ENCODE data around the gene ING4.

The ING4 gene

DNA sequence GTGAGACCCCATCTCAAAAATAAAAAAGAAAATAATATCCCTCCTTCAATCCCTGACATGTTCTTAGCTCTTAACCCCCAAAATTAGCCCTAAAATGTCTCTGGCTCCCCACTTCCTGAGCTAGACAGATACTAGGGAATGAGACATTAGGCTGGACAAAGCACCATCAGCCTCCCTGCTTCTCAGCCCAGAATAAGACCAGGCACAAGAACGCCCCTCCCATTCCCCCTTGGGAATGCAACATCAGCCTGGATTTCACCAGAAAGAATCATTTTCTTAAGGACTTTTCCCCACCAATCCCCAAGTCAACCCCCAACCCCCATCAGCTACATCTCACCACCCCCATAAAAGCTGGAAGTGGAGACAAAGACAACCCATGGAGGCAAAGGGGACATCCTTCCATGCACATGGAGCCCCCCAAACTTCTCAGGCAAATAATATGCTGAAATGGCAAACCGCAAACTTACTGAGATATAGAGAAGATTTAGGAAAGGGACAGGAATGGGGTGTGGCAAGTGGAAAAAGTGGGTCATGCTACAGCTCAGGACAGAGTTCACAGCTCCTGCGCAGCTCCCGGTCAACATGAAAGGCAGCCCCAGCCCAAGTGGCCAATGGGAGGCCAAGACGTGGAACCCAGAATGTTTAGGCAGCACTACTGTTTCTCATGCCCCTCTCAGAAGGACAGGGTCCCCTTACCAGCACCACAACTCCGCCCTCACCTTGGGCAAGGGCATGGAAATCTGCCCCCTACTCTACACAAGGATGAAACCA lies 58.5 kb downstream of the ING4 start:
- Histone ChIP-seq H2AFZ (ENCODE audit: low read depth) (no peak overlapping the region), H3K27me3 (ENCODE audit: insufficient read depth, low read depth) (no peaks in the 10 kb centered on the region), H3K79me2 (ENCODE audit: insufficient read depth, low read depth) (peaks cover 51% of the 10 kb centered on the region), H3K36me3 (ENCODE audit: insufficient read depth) (peaks cover 5% of the 10 kb centered on the region; the same call in 1 of the 2 replicates), H3K4me2 (peak overlapping the region; percentile 96), H3K4me3 (IDR thresholded peaks at IDR 0.05; ENCODE audit: insufficient read depth, low read depth, low read length) (no peak overlapping the region), H4K20me1 (ENCODE audit: insufficient read depth) (peaks cover 13% of the 10 kb centered on the region), H3K9ac (no peak overlapping the region), H3K27ac (no peak overlapping the region), H3K4me1 (ENCODE audit: low read depth, poor library complexity, severe bottlenecking) (peaks cover 38% of the 10 kb centered on the region)
- TF ChIP-seq, protein P1, sequence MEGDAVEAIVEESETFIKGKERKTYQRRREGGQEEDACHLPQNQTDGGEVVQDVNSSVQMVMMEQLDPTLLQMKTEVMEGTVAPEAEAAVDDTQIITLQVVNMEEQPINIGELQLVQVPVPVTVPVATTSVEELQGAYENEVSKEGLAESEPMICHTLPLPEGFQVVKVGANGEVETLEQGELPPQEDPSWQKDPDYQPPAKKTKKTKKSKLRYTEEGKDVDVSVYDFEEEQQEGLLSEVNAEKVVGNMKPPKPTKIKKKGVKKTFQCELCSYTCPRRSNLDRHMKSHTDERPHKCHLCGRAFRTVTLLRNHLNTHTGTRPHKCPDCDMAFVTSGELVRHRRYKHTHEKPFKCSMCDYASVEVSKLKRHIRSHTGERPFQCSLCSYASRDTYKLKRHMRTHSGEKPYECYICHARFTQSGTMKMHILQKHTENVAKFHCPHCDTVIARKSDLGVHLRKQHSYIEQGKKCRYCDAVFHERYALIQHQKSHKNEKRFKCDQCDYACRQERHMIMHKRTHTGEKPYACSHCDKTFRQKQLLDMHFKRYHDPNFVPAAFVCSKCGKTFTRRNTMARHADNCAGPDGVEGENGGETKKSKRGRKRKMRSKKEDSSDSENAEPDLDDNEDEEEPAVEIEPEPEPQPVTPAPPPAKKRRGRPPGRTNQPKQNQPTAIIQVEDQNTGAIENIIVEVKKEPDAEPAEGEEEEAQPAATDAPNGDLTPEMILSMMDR (conservative IDR thresholded peaks at IDR 0.05; ENCODE audit: low read depth, low read length) = no peak

DNA sequence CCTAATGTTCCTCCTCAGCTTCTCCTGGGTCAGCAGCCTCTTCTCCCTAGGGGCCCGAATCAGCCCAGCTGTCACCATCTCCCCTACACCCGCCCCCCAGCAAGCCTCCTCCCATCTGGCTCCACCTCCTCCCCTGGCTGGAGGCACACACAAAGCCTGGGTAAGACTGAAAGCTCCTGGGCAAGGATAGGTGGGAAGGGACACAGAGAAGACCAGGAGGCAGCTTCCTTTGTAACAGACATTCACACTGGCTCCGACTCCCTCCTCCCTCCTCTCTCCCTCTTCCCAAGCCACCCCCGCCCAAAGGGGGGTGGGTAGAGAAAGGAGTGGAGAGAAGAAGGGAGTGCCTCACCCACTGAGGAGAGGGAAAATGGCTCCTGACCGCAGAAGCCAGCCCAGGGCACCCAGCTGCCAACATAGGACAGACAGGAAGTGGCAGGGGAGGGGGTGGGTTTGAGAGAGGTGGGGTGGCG lies 59.8 kb downstream of the ING4 start:
- Histone ChIP-seq H3K4me1 (ENCODE audit: low read depth, poor library complexity, severe bottlenecking) (peaks cover 31% of the 10 kb centered on the region), H3K9ac (no peak overlapping the region), H3K27ac (no peak overlapping the region), H2AFZ (ENCODE audit: low read depth) (no peak overlapping the region), H4K20me1 (ENCODE audit: insufficient read depth) (peaks cover 13% of the 10 kb centered on the region), H3K4me2 (peak overlapping the region; percentile 47), H3K79me2 (ENCODE audit: insufficient read depth, low read depth) (peaks cover 51% of the 10 kb centered on the region), H3K27me3 (ENCODE audit: insufficient read depth, low read depth) (no peaks in the 10 kb centered on the region), H3K36me3 (ENCODE audit: insufficient read depth) (peaks cover 5% of the 10 kb centered on the region; the same call in 1 of the 2 replicates), H3K4me3 (IDR thresholded peaks at IDR 0.05; ENCODE audit: insufficient read depth, low read depth, low read length) (no peak overlapping the region)
- TF ChIP-seq, protein P1 (conservative IDR thresholded peaks at IDR 0.05; ENCODE audit: low read depth, low read length) = no peak

DNA sequence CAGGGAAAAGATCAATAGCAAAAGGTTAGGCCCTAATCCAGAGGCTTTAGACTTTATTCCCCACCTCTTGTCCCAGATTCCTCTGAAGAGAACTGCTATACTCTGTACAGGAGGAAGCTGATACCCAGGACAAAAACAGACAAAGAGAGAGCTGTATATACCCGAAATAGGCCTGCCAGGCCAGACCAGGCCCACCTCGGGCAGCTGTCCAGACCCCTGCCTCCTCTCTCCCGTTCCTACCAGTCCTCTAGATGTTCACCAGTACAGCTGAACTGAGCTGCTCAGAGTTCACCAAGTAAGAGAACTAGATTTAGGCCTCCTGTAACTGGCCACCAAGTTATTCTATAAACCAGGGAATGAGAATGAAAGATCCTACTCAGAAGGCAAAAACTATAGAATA lies 60.4 kb downstream of the ING4 start:
- Histone ChIP-seq H3K36me3 (ENCODE audit: insufficient read depth) (peaks cover 5% of the 10 kb centered on the region; the same call in 1 of the 2 replicates), H2AFZ (ENCODE audit: low read depth) (no peak overlapping the region), H3K27me3 (ENCODE audit: insufficient read depth, low read depth) (no peaks in the 10 kb centered on the region), H4K20me1 (ENCODE audit: insufficient read depth) (peaks cover 13% of the 10 kb centered on the region), H3K4me1 (ENCODE audit: low read depth, poor library complexity, severe bottlenecking) (peaks cover 25% of the 10 kb centered on the region), H3K4me3 (IDR thresholded peaks at IDR 0.05; ENCODE audit: insufficient read depth, low read depth, low read length) (no peak overlapping the region), H3K27ac (no peak overlapping the region), H3K9ac (no peak overlapping the region), H3K4me2 (no peak overlapping the region), H3K79me2 (ENCODE audit: insufficient read depth, low read depth) (peaks cover 51% of the 10 kb centered on the region)
- TF ChIP-seq, protein P1 (conservative IDR thresholded peaks at IDR 0.05; ENCODE audit: low read depth, low read length) = no peak
